SK-N-SH treated with all-trans-retinoic acid at 6 μM for 48 hours (cell line): Measurements from ENCODE around the gene PUM1.

ENCODE experiments used
- ARNTL ChIP-seq: fragments of 450-650 bp; formaldehyde crosslinking; IDR thresholded peaks from 2 replicates; pipeline ENCODE4 v1.5.0; 2020; ENCODE audit warnings: low read depth, mild to moderate bottlenecking, moderate library complexity, borderline replicate concordance
- BACH2 ChIP-seq: fragments of 250-450 bp; sonication (Bioruptor Pico); IDR thresholded peaks from 2 replicates; pipeline ENCODE4 v1.9.0; 2021; ENCODE audit warnings: mild to moderate bottlenecking, borderline replicate concordance
- GLIS3 ChIP-seq: fragments of 250-450 bp; sonication (Bioruptor Pico); IDR thresholded peaks from 2 replicates; pipeline ENCODE4 v1.5.0; 2020; ENCODE audit warnings: mild to moderate bottlenecking, moderate library complexity
- OSR1 ChIP-seq: fragments of 250-450 bp; sonication (Bioruptor Pico); IDR thresholded peaks from 2 replicates; pipeline ENCODE4 v1.8.0; 2022; ENCODE audit warnings: moderate library complexity, mild to moderate bottlenecking, inconsistent platforms
- PPARA ChIP-seq: fragments of 250-450 bp; sonication (Bioruptor Pico); IDR thresholded peaks from 2 replicates; pipeline ENCODE4 v1.5.0; 2020; ENCODE audit warnings: mild to moderate bottlenecking, borderline replicate concordance
- TCF4 ChIP-seq: fragments of 250-450 bp; sonication (Bioruptor Pico); IDR thresholded peaks from 2 replicates; pipeline ENCODE4 v1.8.0; 2021; ENCODE audit warnings: mild to moderate bottlenecking, moderate library complexity, borderline replicate concordance
- TOX ChIP-seq: fragments of 250-450 bp; sonication (Bioruptor Pico); IDR thresholded peaks from 2 replicates; pipeline ENCODE4 v1.8.0; 2021; ENCODE audit warnings: mild to moderate bottlenecking, moderate library complexity, borderline replicate concordance
- ZFP30 ChIP-seq: fragments of 450-650 bp; formaldehyde crosslinking; IDR thresholded peaks from 2 replicates; pipeline ENCODE4 v1.5.0; 2022; ENCODE audit warnings: mild to moderate bottlenecking, moderate library complexity
- ZNF8 ChIP-seq: fragments of 450-650 bp; formaldehyde crosslinking; IDR thresholded peaks from 2 replicates; pipeline ENCODE4 v1.5.0; 2020; ENCODE audit warnings: mild to moderate bottlenecking, moderate library complexity
- TF ChIP-seq, protein P1 (sequence below): fragments of 250-450 bp; sonication (Bioruptor Pico); IDR thresholded peaks from 2 replicates; pipeline ENCODE4 v1.8.0; 2020; ENCODE audit warnings: mild to moderate bottlenecking, moderate library complexity, borderline replicate concordance
- TF ChIP-seq, protein P2 (sequence below): fragments of 250-450 bp; sonication (Bioruptor Pico); IDR thresholded peaks from 2 replicates; pipeline ENCODE4 v1.8.0; 2021; ENCODE audit warnings: low read depth, mild to moderate bottlenecking, moderate library complexity, borderline replicate concordance

GRCh38 chr1:30998887-30999286 lies 66.6 kb downstream of the PUM1 start:
- TF ChIP-seq ZNF8 (CRISPR knock-in tag) (no peak), PPARA (CRISPR knock-in tag) (no peak), OSR1 (CRISPR knock-in tag) (no peak), TCF4 (CRISPR knock-in tag) (no peak), GLIS3 (CRISPR knock-in tag) (no peak), ZFP30 (CRISPR knock-in tag) (no peak), ARNTL (CRISPR knock-in tag) (no peak), TOX (CRISPR knock-in tag) (no peak), BACH2 (CRISPR knock-in tag) (no peak)
- TF ChIP-seq, protein P1, sequence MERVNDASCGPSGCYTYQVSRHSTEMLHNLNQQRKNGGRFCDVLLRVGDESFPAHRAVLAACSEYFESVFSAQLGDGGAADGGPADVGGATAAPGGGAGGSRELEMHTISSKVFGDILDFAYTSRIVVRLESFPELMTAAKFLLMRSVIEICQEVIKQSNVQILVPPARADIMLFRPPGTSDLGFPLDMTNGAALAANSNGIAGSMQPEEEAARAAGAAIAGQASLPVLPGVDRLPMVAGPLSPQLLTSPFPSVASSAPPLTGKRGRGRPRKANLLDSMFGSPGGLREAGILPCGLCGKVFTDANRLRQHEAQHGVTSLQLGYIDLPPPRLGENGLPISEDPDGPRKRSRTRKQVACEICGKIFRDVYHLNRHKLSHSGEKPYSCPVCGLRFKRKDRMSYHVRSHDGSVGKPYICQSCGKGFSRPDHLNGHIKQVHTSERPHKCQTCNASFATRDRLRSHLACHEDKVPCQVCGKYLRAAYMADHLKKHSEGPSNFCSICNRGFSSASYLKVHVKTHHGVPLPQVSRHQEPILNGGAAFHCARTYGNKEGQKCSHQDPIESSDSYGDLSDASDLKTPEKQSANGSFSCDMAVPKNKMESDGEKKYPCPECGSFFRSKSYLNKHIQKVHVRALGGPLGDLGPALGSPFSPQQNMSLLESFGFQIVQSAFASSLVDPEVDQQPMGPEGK: no peak
- TF ChIP-seq, protein P2, sequence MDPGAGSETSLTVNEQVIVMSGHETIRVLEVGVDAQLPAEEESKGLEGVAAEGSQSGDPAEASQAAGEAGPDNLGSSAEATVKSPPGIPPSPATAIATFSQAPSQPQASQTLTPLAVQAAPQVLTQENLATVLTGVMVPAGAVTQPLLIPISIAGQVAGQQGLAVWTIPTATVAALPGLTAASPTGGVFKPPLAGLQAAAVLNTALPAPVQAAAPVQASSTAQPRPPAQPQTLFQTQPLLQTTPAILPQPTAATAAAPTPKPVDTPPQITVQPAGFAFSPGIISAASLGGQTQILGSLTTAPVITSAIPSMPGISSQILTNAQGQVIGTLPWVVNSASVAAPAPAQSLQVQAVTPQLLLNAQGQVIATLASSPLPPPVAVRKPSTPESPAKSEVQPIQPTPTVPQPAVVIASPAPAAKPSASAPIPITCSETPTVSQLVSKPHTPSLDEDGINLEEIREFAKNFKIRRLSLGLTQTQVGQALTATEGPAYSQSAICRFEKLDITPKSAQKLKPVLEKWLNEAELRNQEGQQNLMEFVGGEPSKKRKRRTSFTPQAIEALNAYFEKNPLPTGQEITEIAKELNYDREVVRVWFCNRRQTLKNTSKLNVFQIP (CRISPR knock-in tag): no peak
